SU-DHL-6 (cell line): ENCODE results near the gene LLGL2.

Experiments
- H2AFZ ChIP-seq: fragments of 200-600 bp; sonication (generic); 2 replicates; pipeline ENCODE4 v1.6.1; 2014; ENCODE audit warnings: low read depth, mild to moderate bottlenecking, moderate library complexity, mixed read lengths, antibody characterized with exemption, low read length; ENCODE audit not compliant: severe bottlenecking
- H3F3A ChIP-seq: fragments of 200-600 bp; shearing (Covaris generic); 2 replicates; pipeline ENCODE4 v1.6.0; 2016; ENCODE audit warnings: antibody characterized with exemption, mild to moderate bottlenecking; ENCODE audit not compliant: insufficient read depth
- H3K27ac ChIP-seq: fragments of 200-600 bp; sonication (generic); 2 replicates; pipeline ENCODE4 v1.5.1; 2016; ENCODE audit warnings: low read depth, mild to moderate bottlenecking, low read length, moderate library complexity, mixed read lengths
- H3K27me3 ChIP-seq: fragments of 200-600 bp; sonication (generic), shearing (Covaris generic); 2 replicates; pipeline ENCODE4 v1.6.0; 2014; ENCODE audit warnings: mild to moderate bottlenecking, low read length
- H3K36me3 ChIP-seq: fragments of 200-600 bp; sonication (generic); 2 replicates; pipeline ENCODE4 v1.6.1; 2014; ENCODE audit warnings: mild to moderate bottlenecking, low read length, mixed read lengths
- H3K4me2 ChIP-seq: fragments of 300-600, 200-600 bp; shearing (Covaris generic), sonication (generic); 2 replicates; pipeline ENCODE4 v1.6.0; 2014; ENCODE audit warnings: low read length, low read depth, mild to moderate bottlenecking; ENCODE audit not compliant: poor library complexity, severe bottlenecking
- H3K4me3 ChIP-seq: fragments of 200-600 bp; sonication (generic); 2 replicates; pipeline ENCODE4 v1.5.1; 2014; ENCODE audit warnings: antibody characterized with exemption, low read length, mild to moderate bottlenecking, mixed read lengths; ENCODE audit not compliant: insufficient read depth, poor library complexity, severe bottlenecking
- H3K79me2 ChIP-seq: fragments of 200-600 bp; sonication (generic); 2 replicates; pipeline ENCODE4 v1.6.1; 2014; ENCODE audit warnings: mild to moderate bottlenecking, low read length, moderate library complexity; ENCODE audit not compliant: insufficient read depth
- H3K9ac ChIP-seq: fragments of 200-600 bp; sonication (generic); 2 replicates; pipeline ENCODE4 v1.7.0; 2014; ENCODE audit warnings: mild to moderate bottlenecking, low read length
- H3K9me2 ChIP-seq: fragments of 200-600 bp; sonication (generic); replicated peaks from 2 replicates; pipeline ENCODE4 v1.6.1; 2014; ENCODE audit warnings: low read length; ENCODE audit not compliant: insufficient read depth
- H3K9me3 ChIP-seq: fragments of 200-600 bp; sonication (generic); 2 replicates; pipeline ENCODE4 v1.6.1; 2014; ENCODE audit warnings: low read length, mixed read lengths; ENCODE audit not compliant: insufficient read depth
- H4K20me1 ChIP-seq: fragments of 200-600 bp; sonication (generic); 2 replicates; pipeline ENCODE4 v1.6.1; 2014; ENCODE audit warnings: low read depth, mild to moderate bottlenecking, antibody characterized with exemption, low read length, moderate library complexity, mixed read lengths
- CTCF ChIP-seq: fragments of 200-600 bp; sonication (generic); IDR thresholded peaks from one replicate; pipeline ENCODE4 v1.5.1; 2017; ENCODE audit warnings: antibody characterized with exemption, mild to moderate bottlenecking, low read length, moderate library complexity; ENCODE audit not compliant: insufficient read depth, poor library complexity, severe bottlenecking
- EZH2phosphoT487 ChIP-seq: fragments of 200-600 bp; sonication (generic), shearing (Covaris generic); conservative IDR thresholded peaks from 2 replicates; pipeline ENCODE4 v1.6.1; 2018; ENCODE audit warnings: mild to moderate bottlenecking, antibody characterized with exemption, low read length, moderate library complexity, mixed read lengths

LLGL2 gene

GRCh38 chr17:75548813-75549212 lies 23.3 kb downstream of the LLGL2 start:
- no peaks in the 10 kb centered on the region for H3K9me2 ChIP-seq
- H3K79me2 ChIP-seq, result no peaks in the 10 kb centered on the region
- no peaks in the 10 kb centered on the region for H3K9me3 ChIP-seq
- H3K27me3 ChIP-seq, result no peaks in the 10 kb centered on the region
- no peak overlapping the region for H3K4me3 ChIP-seq
- H3F3A ChIP-seq, result no peaks in the 10 kb centered on the region
- TF ChIP-seq EZH2phosphoT487, result no peak
- no peak for TF ChIP-seq CTCF
- H4K20me1 ChIP-seq, result no peaks in the 10 kb centered on the region
- H3K36me3 ChIP-seq, result no peaks in the 10 kb centered on the region
- H3K4me2 ChIP-seq, result no peak overlapping the region
- H3K9ac ChIP-seq, result no peak overlapping the region
- H2AFZ ChIP-seq, result no peak overlapping the region
- H3K27ac ChIP-seq, result no peak overlapping the region

- Histone ChIP-seq H3K9ac (no peak overlapping the region), H3K4me3 (no peak overlapping the region), H3K36me3 (no peaks in the 10 kb centered on the region), H3K79me2 (no peaks in the 10 kb centered on the region), H3K9me3 (no peaks in the 10 kb centered on the region), H3K27ac (no peak overlapping the region), H2AFZ (no peak overlapping the region), H3K9me2 (no peaks in the 10 kb centered on the region), H4K20me1 (no peaks in the 10 kb centered on the region), H3K27me3 (no peaks in the 10 kb centered on the region), H3K4me2 (no peak overlapping the region), H3F3A (no peaks in the 10 kb centered on the region)
- no peak for TF ChIP-seq CTCF
- TF ChIP-seq EZH2phosphoT487, result no peak
Observed at GRCh38 chr17:75549246-75550138, 24.0 kb downstream of the LLGL2 start.

GRCh38 chr17:75550139-75550465 lies 24.6 kb downstream of the LLGL2 start:
- no peaks in the 10 kb centered on the region for H4K20me1 ChIP-seq
- no peaks in the 10 kb centered on the region for H3F3A ChIP-seq
- TF ChIP-seq EZH2phosphoT487 (no peak), CTCF (no peak)
- no peaks in the 10 kb centered on the region for H3K36me3 ChIP-seq
- no peak overlapping the region for H3K4me2 ChIP-seq
- no peak overlapping the region for H3K4me3 ChIP-seq
- no peaks in the 10 kb centered on the region for H3K9me3 ChIP-seq
- no peaks in the 10 kb centered on the region for H3K27me3 ChIP-seq
- H2AFZ ChIP-seq, result no peak overlapping the region
- H3K9ac ChIP-seq, result no peak overlapping the region
- H3K79me2 ChIP-seq, result no peaks in the 10 kb centered on the region
- no peak overlapping the region for H3K27ac ChIP-seq
- no peaks in the 10 kb centered on the region for H3K9me2 ChIP-seq
